Adipose tissue (tissue), 3 donors: ENCODE results near the gene KIF1B. TPM values are rescaled to one million over a fixed set of nuclear protein-coding genes. Genes with fewer than 3 reads are reported as not detected.
"Not testable (repeated sequence)": the region's sequence is repeated elsewhere in the genome, so short reads cannot be mapped to it uniquely, and the experiment has no call there.

Experiments used
- H3K27ac ChIP-seq: one replicate; pipeline ENCODE4 v1.5.1; 2013; ENCODE audit warnings: low read depth, low read length
- WGBS, 3 donors: extraction: QIAGEN DNeasy Blood & Tissue Kit; methylation state at CpG; one replicate each; pipeline ENCODE4 v1.1.7; 2013; 5-methylcytosine and 5-hydroxymethylcytosine counted together
- polyA plus RNA-seq, 3 donors: library from polyadenylated mRNA; stranded (reverse); fragments of 200-250 nt; gene quantifications; one replicate each; pipeline ENCODE4 v1.2.3, GENCODE V29; 2013
- donor health status: healthy with polysubstance abuse.
- donor health status: Bipolar disorder and iron deficiency.
- donor health status: healthy.

The KIF1B gene
- polyA plus RNA-seq, 3 donors: 9.1 to 10.5 (median 9.2) TPM

- no peak overlapping the region for H3K27ac ChIP-seq
- WGBS, 3 donors: 32 to 69% (median 35%) methylated on average over 3 of the region's 3 CpGs
Observed at GRCh38 chr1:10388387-10388715, 178.0 kb downstream of the KIF1B start.

DNA sequence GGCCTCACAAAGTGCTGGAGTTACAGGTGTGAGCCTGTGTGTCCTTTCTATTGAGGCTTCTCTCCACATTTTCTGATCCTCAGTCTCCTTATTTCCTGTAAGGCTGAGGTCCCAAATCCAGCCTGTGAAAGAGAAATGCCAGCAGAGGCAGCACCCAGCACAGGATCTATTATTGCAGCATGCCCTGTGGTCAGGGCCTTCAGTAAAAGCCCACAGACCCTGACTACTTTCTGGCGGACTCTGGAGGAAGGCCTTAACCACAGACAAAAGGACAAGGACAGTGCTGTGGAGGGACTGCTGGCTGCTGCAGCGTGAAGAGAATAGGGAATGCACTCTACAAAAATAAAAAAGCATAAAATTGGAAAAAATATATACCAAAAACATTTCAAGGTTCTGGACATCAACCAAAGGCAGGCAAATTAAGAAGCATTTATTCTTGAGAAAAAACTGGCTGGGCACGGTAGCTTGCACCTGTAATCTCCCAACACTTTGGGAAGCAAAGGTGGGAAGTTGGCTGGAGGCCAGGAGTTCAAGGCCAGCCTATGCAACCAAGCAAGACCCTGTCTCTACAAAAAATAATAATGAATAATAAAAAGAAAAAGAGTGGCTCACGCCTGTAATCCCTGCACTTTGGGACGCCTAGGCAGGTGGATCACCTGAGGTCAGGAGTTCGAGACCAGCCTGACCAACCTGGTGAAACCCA, 179.1 kb downstream of the KIF1B start:
- H3K27ac ChIP-seq: peak overlapping the region; percentile 11
- 79 to 81% (median 80%) methylated on average over 6 of the region's 6 CpGs for WGBS, 3 donors

DNA sequence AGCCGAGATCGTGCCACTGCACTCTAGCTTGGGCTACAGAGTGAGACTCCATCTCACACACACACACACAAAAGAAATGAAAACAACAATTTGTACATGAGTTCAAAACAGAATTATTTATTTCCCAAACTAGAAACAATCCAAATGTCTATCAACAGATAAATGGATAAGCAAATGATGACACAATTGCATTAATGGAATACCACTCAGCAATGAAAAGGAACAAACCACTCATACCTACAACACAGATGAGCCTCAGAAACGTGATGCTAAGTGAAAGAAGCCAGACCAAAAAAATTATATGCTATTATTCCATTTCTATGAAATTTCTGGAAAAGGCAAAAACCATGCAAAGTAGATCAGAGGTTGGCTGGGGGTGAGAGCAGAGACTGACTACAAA, 186.5 kb downstream of the KIF1B start:
- no peak overlapping the region for H3K27ac ChIP-seq
- WGBS, 3 donors: 86 to 88% (median 88%) methylated on average over 3 of the region's 3 CpGs

GRCh38 chr1:10398278-10398733, 187.9 kb downstream of the KIF1B start:
- WGBS, 3 donors: 1% methylated on average over 34 of the region's 34 CpGs
- H3K27ac ChIP-seq: no peak overlapping the region

GRCh38 chr1:10398734-10399443, 188.5 kb downstream of the KIF1B start, which contains the start of gene PGD:
PGD (plus strand) TSS chr1:10399064; CDS start chr1:10399118, 54 bp downstream.
- peak within 1 kb of the TSS; percentile 71 for H3K27ac ChIP-seq
- 1% methylated on average over 76 of the region's 76 CpGs for WGBS, 3 donors

DNA sequence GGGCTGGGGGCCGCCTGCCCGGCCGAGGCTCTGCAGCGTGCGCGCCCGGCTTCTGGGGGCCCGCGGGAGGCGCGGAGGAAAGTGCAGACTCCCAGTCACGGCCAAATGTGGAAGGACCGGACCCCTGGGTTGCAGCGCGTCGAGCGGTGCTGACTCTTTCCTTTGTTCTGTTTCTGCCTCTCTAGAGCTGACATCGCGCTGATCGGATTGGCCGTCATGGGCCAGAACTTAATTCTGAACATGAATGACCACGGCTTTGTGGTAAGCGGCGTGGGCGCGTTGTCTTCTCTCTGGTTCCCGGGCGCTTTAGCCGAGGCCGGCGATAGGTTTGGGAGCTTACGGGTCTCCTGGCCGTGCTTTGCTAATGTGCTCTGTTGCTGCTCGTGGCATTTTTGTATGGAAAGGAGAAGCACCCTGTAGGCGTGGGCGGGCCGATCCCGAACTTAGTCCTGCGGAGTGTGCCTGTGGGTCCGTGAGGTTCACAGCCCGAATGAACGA, 189.1 kb downstream of the KIF1B start:
- peak overlapping the region; percentile 71 for H3K27ac ChIP-seq
- WGBS, 3 donors: 0 to 1% (median 1%) methylated on average over 42 of the region's 42 CpGs

GRCh38 chr1:10400013-10400412, 189.6 kb downstream of the KIF1B start:
- H3K27ac ChIP-seq: peak overlapping the region; percentile 55
- 43 to 48% (median 44%) methylated on average over 8 of the region's 8 CpGs for WGBS, 3 donors

DNA sequence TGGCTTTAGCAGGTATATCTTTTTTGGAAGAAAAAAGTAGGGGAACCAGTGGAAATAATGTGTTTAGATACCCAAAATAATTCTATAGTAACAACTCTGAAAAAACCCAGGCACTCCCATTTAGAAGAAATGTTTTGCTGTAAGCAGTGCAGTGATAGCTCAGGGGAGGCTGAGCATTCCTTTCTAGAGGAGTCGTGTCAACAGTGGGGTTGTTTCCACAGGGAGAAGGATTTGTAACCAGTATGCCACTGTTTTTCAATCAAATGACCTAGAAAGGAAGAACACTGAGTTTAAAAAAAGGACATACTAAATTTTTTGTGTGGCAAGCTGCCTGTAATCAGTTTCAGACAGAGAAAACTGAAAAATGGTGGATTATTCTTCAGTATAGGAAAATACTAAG, 190.9 kb downstream of the KIF1B start:
- H3K27ac ChIP-seq: peak overlapping the region; percentile 58
- WGBS, 3 donors: 37 to 83% (median 52%) methylated on average over 1 of the region's 1 CpG

DNA sequence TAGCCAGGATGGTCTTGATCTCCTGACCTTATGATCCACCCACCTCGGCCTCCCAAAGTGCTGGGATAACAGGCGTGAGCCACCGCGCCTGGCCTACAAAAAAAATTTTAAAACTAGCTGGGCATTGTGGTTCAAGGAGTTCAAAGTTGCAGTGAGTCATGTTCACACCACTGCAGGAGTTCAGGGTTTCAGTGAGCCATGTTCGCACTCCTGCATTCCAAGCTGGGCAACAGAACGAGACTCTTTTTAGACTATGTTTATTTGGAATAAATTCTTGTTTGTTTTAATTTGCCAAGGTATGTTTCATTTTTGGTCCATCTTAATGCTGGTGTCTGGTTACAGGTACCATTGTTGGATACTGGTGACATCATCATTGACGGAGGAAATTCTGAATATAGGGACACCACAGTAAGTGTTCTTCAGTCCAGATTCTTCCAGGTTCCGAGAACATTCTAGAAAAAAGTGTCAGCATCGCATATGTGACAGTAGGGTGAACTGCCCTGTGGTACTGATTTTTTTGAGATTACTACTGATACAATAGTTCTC, 192.4 kb downstream of the KIF1B start:
- no peak overlapping the region for H3K27ac ChIP-seq
- WGBS, 3 donors: 93 to 99% (median 96%) methylated on average over 9 of the region's 9 CpGs

DNA sequence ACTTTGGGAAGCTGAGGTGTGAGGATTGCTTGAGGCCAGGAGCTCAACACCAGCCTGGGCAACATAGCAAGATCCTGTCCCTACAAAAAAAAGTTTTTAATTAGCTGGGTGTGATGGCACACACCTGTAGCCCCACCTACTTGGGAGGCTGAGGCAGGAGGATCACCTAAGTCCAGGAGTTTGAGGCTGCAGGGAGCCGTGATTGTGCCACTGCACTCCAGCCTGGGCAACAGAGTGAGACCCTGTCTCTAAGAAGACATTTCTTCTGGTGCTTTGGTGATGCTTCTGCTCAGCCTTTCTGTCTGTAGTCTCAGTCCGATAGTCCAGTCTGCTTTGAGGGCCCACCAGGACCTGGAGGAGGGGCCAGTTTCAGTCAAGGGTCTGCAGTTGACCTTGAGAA, 196.8 kb downstream of the KIF1B start:
- 89 to 97% (median 97%) methylated on average over 2 of the region's 2 CpGs for WGBS, 3 donors
- H3K27ac ChIP-seq: no peak overlapping the region

DNA sequence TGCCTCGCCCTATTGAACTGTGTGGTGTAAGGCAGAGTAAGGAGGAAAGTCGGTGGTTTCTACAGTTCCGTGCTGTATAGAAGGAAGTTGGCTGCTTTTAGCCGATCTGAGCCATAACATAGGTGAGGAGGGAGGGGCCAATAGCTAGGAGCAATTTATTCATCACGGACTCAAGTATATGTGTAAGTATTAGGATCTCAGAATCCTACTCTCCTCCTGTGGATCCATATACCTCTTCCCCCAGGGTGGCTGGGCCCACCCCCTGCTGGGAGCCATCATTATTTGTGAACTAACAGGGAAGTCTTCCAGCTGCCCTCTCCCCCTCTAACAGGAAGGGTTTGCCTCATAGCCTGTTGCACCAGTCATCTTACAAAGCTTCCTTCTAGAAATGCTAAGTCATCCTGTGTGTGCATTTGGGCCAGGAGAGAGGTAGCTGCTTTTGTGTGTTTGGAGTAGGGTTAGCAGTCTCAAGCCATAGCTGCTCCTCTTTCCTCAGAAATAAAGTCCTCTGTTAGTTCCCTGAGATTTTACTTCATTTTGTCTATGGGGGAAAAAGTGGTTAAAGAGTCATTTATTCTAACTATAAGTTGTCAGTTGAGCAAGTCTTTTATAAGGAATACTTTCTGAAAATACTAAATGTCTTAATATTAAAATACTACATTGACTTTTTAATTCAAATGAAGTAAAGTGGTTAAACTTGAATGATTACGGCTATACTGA, 205.0 kb downstream of the KIF1B start:
- H3K27ac ChIP-seq: no peak overlapping the region
- WGBS, 3 donors: 51 to 83% (median 60%) methylated on average over 6 of the region's 6 CpGs

DNA sequence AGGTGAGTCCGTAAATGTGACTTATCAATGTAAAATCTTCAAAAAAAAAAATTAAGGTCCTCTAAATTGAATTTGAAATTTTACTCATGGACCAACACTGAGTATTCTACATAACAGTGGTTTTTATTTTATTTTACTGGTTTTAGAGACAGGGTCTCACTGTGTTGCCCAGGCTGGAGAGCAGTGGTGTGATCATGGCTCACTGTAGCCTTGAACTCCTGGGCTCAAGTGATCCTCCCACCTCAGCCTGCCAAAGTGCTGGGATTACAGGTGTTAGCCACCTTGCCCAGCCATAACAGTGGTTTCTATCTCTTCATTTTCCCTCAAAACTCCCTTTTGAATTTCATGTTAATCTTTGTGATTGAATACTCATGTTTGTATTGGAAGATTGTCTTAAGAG, 205.6 kb downstream of the KIF1B start:
- WGBS, 3 donors: 89 to 94% (median 91%) methylated on average over 1 of the region's 1 CpG
- H3K27ac ChIP-seq: not testable (repeated sequence)

GRCh38 chr1:10418741-10419140, 208.4 kb downstream of the KIF1B start:
- H3K27ac ChIP-seq: not testable (repeated sequence)
- WGBS, 3 donors: 89 to 94% (median 94%) methylated on average over 8 of the region's 8 CpGs

- 89 to 93% (median 90%) methylated on average over 15 of the region's 15 CpGs for WGBS, 3 donors
Observed at GRCh38 chr1:10419351-10419750, 209.0 kb downstream of the KIF1B start.

GRCh38 chr1:10421637-10422036, 211.3 kb downstream of the KIF1B start:
- no peak overlapping the region for H3K27ac ChIP-seq
- 91 to 97% (median 96%) methylated on average over 5 of the region's 5 CpGs for WGBS, 3 donors

More at GRCh38 chr1:10419351-10419750, 209.0 kb downstream of the KIF1B start:
- no peak overlapping the region for H3K27ac ChIP-seq

DNA sequence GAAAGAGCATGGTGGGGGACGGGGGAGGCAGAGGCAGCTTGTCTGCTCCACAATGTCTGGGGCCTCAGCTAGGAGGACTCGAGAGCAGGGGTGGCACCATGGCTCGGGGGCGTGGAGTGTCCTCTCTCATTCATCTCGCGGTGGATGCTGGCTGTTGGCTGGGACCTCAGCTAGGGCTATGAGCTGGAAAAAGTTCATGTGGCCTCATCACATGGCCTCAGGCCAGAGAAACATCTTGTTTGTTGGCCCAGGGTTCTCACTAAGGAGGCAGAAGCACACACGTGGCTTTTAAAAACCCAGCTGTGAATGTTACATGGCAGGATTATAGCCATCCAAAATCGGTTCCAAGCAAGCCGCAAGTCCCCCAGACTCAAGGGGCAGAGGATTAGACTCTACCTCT, 213.7 kb downstream of the KIF1B start:
- WGBS, 3 donors: 59 to 64% (median 64%) methylated on average over 9 of the region's 9 CpGs

GRCh38 chr1:10424651-10425050, 214.3 kb downstream of the KIF1B start:
- WGBS, 3 donors: 79 to 84% (median 81%) methylated on average over 8 of the region's 8 CpGs
- H3K27ac ChIP-seq: no peak overlapping the region

More for the DNA sequence above, 213.7 kb downstream of the KIF1B start:
- H3K27ac ChIP-seq: no peak overlapping the region

- not testable (repeated sequence) for H3K27ac ChIP-seq
- WGBS, 3 donors: 83 to 88% (median 83%) methylated on average over 19 to 21 of the region's 21 CpGs
Observed at GRCh38 chr1:10425826-10426534, 215.6 kb downstream of the KIF1B start.
